GM18868 (cell line): ENCODE measurements around the gene IPO13.

Experiments used
- ATAC-seq: cut with Tn5 transposase; IDR thresholded peaks from one replicate; pipeline ENCODE4 v1.9.1; 2021; ENCODE audit warnings: mild to moderate bottlenecking, moderate library complexity; ENCODE audit not compliant: unreplicated experiment

Gene IPO13

GRCh38 chr1:43970911-43971310 lies 24.2 kb downstream of the IPO13 start:
- no peak for ATAC-seq

- ATAC-seq, result no peak
Measured at GRCh38 chr1:43971336-43971980, 24.7 kb downstream of the IPO13 start.

GRCh38 chr1:43973981-43974442 lies 27.3 kb downstream of the IPO13 start:
- ATAC-seq, result no peak

- ATAC-seq, result peak; percentile 62
Measured at GRCh38 chr1:43974443-43975248, 27.9 kb downstream of the IPO13 start, which contains the start of gene ATP6V0B. ATP6V0B (plus strand) TSS chr1:43974960; CDS start chr1:43975041, 81 bp downstream.

DNA sequence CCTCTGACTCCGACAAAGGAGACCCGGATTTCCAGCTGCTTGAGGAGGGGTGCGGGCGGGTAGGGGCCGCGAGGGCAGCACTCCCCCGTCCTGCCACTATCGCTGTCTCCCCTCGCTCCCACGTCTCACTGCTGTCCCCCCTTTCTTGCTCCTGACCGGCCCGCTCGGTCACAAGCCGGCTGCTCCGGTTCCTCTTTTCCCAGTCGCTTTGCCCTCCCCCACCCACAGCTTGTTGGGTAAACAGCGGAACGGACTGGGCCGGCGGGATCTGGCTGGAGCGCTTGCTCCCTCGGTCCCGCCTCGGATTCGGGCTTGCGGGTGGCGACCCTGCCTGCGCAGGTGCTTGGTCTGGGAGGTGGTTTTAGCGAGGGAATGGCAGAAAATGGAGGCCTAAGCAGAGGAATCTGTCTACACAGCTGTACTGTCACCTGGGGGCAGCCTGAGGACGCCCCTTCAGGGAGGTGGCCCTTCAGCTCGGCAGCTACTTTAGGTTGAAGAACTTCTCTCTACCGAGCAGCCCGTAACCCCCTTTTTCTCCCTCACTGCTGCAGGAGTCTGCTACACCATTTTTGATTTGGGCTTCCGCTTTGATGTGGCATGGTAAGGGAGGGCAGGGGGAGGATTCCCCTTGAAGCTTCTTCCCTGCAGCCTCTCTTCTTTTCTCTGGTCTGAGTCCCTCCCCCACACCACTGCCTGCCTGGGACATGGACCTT lies 28.7 kb downstream of the IPO13 start:
- no peak for ATAC-seq

- ATAC-seq, result no peak
Measured at GRCh38 chr1:43976045-43976444, 29.3 kb downstream of the IPO13 start.

DNA sequence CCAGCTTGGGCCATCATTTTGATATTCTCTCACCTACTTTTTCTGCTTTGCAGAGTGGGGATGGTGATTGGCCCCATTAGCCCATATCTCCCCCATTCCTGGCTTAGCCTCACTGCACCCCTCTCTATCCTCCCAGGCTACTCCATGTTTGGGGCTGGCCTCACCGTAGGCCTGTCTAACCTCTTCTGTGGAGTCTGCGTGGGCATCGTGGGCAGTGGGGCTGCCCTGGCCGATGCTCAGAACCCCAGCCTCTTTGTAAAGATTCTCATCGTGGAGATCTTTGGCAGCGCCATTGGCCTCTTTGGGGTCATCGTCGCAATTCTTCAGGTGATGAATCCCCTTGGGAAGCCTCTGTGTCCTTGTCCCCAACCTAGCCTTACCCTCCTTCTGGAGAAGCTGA lies 30.1 kb downstream of the IPO13 start:
- no peak for ATAC-seq

GRCh38 chr1:43977376-43978263 lies 30.9 kb downstream of the IPO13 start:
- no peak for ATAC-seq

DNA sequence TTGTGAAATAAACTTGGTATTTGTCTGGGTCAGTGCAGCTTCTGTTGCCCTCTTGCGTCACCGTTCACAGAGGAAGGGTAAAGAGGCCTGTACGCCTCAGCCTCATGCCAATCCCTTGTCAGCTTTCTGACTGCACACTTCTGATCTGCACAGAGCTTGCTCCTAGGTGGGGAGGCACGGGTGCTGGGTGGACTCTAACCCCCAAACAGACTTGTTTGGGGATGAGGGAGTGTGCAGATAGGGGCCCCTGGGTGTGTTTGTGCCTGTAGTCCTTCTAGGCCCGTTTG lies 31.5 kb downstream of the IPO13 start:
- ATAC-seq, result no peak

- no peak for ATAC-seq
Measured at GRCh38 chr1:43978551-43979260, 32.0 kb downstream of the IPO13 start, which contains the start of gene B4GALT2. B4GALT2 (plus strand) TSS chr1:43979210; CDS start chr1:43981161, 1,951 bp downstream.

- no peak for ATAC-seq
Measured at GRCh38 chr1:43979261-43979527, 32.4 kb downstream of the IPO13 start.

GRCh38 chr1:43979528-43980254 lies 32.9 kb downstream of the IPO13 start:
- ATAC-seq, result no peak

DNA sequence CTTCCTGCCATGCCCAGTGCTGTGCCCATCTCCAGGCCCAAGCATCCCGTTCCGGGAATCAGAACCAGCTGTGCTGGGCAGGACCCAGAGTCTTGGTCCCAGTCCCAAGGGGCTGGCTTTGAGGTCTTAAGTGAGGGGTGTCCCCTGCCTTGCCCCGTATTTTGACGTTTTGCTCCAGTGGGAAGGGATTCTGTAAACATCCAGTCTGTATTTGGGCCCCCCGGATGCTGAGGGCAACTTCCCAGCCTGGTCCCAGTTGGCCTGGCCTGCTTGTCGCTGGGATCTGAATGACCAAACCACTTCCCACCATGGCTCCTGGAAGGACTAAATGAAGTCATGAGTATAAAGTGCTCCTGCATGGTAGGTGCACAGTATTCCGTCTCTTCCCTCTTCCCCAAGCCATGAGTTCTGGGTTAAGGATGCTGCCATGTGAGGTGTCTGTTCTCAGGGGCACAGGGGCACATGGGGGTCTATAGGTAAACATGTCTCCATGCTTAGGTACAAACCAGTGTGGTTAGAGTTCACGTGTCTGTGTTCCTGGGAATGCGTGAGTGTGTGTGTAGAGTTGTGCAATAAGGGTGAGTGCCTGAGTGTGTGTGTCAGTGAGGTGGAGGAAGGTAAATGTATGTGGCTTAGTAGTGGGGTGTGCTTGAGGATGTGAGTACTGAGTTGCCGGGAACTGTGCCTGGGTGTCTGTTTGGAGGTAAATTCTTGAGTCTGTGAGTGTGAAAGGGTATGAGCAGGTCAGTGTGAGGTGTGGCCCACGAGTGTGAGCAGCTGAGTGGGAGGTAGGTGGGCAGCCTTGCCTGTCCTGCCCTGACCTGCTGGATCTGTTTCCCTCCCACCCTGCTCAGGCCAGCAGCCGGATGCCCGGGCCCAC lies 33.7 kb downstream of the IPO13 start:
- ATAC-seq, result no peak

GRCh38 chr1:43981135-43981491 lies 34.4 kb downstream of the IPO13 start:
- no peak for ATAC-seq

- no peak for ATAC-seq
Measured at GRCh38 chr1:43981636-43982035, 34.9 kb downstream of the IPO13 start.

DNA sequence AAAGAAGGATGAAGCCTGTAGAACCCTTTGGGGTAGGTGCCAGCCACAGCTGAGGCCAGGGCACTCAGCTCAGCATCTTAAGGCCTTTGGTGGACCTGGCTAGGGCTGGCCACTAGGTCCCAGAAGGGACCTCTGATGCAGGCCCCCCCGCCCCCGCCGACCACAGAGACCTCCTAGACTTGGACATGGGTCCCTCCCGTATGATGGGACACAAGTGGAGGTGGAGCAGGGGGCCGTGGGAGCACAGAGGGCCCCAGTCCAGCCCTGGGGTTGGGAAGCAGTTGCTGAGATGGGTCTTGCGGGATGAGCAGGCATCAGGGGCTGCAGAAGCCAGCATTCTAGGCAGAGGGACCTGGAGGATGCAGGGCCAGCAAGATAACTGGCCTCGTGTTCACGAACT lies 35.5 kb downstream of the IPO13 start:
- no peak for ATAC-seq

DNA sequence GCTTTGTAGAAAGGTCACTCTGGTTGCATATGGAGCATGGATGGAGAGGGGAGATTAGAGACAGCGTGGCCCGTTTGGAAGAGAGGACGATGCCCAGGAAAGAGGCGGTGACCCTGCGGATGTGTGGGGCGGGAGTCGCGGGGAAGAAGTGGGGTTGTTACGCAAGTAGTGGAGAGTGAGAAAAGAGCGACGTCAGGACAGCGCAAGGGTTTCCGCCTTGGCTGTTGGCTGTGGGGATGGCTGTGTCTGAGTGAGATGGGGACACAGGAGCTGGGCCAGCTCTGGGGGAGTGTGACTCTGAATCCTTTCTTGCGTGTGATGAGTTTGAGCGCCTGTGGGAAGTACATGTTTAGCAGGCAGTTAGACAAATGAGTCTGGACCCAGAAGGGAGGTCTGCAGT lies 36.1 kb downstream of the IPO13 start:
- no peak for ATAC-seq

DNA sequence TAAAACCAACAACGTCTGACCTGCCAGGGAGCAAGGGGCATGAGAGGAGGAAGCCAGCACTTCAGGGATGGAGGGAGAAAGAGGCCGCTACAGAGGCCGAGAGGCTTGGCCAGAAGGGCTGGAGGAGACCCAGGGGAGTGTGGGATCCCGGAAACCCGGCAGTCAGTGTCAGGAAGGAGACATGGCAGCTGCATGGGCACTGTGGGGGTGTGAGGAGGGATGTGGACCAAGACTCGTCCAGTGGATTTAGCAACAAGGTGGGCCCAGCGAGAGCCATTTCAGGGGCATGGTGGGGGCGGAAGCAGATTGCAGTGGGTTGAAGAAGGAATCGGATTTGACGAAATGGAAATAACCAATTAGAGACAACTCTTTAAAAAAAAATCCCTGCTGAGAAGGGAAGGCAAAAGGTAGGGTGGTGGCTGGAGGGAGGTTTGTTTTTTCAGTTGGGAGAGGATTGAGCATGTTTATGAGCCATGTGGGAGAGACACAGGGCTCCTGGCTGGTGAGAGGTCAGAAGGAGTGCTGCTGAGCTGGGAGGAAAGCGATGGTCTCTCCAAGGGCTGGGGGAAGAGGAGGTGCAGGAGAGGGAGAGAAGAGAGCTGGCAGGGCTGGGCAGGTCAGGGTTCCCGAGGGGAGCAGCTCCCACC lies 36.6 kb downstream of the IPO13 start:
- ATAC-seq, result no peak
